Measurements from ENCODE around the gene CTSZ. TPM values are rescaled to one million over a fixed set of nuclear protein-coding genes. Genes with fewer than 3 reads are reported as not detected.
A peak's percentile ranks its signal among the peaks of the same experiment; 100 is the strongest.

CTSZ gene
- total and polyA plus RNA-seq, 8 donors, result 35.3 to 134 (median 56.2) TPM

GRCh38 chr20:59023616-59024015 lies 16.6 kb upstream of the CTSZ start:
- Histone ChIP-seq H3K4me1 (peaks cover 4 to 33% (median 19%) of the 10 kb centered on the region in 4 donors), H3K36me3 (peaks cover 24 to 71% (median 64%) of the 10 kb centered on the region in 4 donors), H3K27me3 (no peaks in the 10 kb centered on the region), H3K4me3 (no peak overlapping the region), H3K27ac (no peak overlapping the region), H3K9me3 (no peaks in the 10 kb centered on the region)
- TF ChIP-seq CTCF (IDR thresholded peaks at IDR 0.05) (no peak), POLR2AphosphoS5 (IDR thresholded peaks at IDR 0.05) (no peak), POLR2A (IDR thresholded peaks at IDR 0.05) (no peak), EP300 (IDR thresholded peaks at IDR 0.05) (no peak)
- intact Hi-C loops (cut with DNase I; ENCODE audit: low total_unique reads), result no loop called here
- WGBS, 5 donors, result 91 to 99% (median 93%) methylated on average over 10 to 13 of the region's 13 CpGs
- no peak for DNase-seq

- Histone ChIP-seq H3K27me3 (no peaks in the 10 kb centered on the region), H3K4me1 (peaks cover 0 to 24% (median 11%) of the 10 kb centered on the region in 4 donors), H3K9me3 (no peaks in the 10 kb centered on the region), H3K4me3 (no peak overlapping the region), H3K36me3 (peaks cover 24 to 62% (median 56%) of the 10 kb centered on the region in 4 donors), H3K27ac (no peak overlapping the region)
- 89 to 96% (median 94%) methylated on average over 15 of the region's 15 CpGs for WGBS, 5 donors
- no peak for DNase-seq
- intact Hi-C loops (cut with DNase I; ENCODE audit: low total_unique reads), result no loop called here
- no peak for TF ChIP-seq CTCF (IDR thresholded peaks at IDR 0.05)
- TF ChIP-seq EP300 (IDR thresholded peaks at IDR 0.05), result no peak
- no peak for TF ChIP-seq POLR2A (IDR thresholded peaks at IDR 0.05)
- TF ChIP-seq POLR2AphosphoS5 (IDR thresholded peaks at IDR 0.05), result no peak
Measured at GRCh38 chr20:59022754-59023153, 15.7 kb upstream of the CTSZ start.

- Histone ChIP-seq H3K9me3 (no peaks in the 10 kb centered on the region), H3K27me3 (no peaks in the 10 kb centered on the region), H3K4me3 (no peak overlapping the region), H3K27ac (no peak overlapping the region), H3K36me3 (peaks cover 24 to 45% (median 40%) of the 10 kb centered on the region in 4 donors), H3K4me1 (peaks cover 0 to 14% (median 9%) of the 10 kb centered on the region in 4 donors)
- TF ChIP-seq POLR2A (IDR thresholded peaks at IDR 0.05) (no peak), CTCF (IDR thresholded peaks at IDR 0.05) (no peak), EP300 (IDR thresholded peaks at IDR 0.05) (no peak), POLR2AphosphoS5 (IDR thresholded peaks at IDR 0.05) (no peak)
- DNase-seq, result peak in 1 of 2 donors; percentile 33
- intact Hi-C loops (cut with DNase I; ENCODE audit: low total_unique reads), result no loop called here
- 55 to 74% (median 66%) methylated on average over 5 of the region's 5 CpGs for WGBS, 5 donors
Measured at GRCh38 chr20:59020938-59021551, 14.0 kb upstream of the CTSZ start.

DNA sequence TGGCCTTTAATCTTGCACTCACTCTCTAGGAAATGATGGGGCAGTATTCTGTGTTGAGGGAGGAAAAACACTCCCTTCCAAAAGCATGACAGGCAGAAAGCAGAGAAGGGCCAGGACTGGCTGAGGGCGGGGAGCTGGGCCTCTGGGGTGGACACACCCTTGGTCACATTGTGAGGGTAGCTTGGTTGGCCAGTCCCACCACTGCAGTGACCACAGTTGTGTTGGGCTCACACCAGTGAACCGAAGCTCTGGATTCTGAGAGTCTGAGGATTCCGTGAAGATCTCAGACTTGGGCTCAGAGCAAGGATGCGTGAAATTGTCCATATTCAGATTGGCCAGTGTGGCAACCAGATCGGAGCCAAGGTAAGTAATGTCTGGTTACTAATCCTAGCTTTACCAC lies 12.2 kb upstream of the CTSZ start, which contains the start of gene TUBB1:
TUBB1 (plus strand) TSS at position 213 of the 400 bp plus-strand sequence; CDS start at position 307, 94 bp downstream.
- Histone ChIP-seq H3K4me1 (peaks cover 0 to 11% (median 6%) of the 10 kb centered on the region in 4 donors), H3K27ac (no peak within 1 kb of the TSS), H3K9me3 (no peaks in the 10 kb centered on the region), H3K27me3 (no peaks in the 10 kb centered on the region), H3K4me3 (no peak within 1 kb of the TSS), H3K36me3 (peaks cover 15 to 27% (median 22%) of the 10 kb centered on the region in 4 donors)
- 94 to 99% (median 95%) methylated on average over 4 to 5 of the region's 5 CpGs for WGBS, 5 donors
- intact Hi-C loops (cut with DNase I; ENCODE audit: low total_unique reads), result no loop called here
- no peak for TF ChIP-seq CTCF (IDR thresholded peaks at IDR 0.05)
- no peak for TF ChIP-seq POLR2A (IDR thresholded peaks at IDR 0.05)
- no peak for TF ChIP-seq POLR2AphosphoS5 (IDR thresholded peaks at IDR 0.05)
- no peak for TF ChIP-seq EP300 (IDR thresholded peaks at IDR 0.05)
- DNase-seq, result no peak
